ENCODE measurements around the gene KIAA0586.

GRCh38 chr14:58455593-58456265 lies 28.2 kb downstream of the KIAA0586 start:
- TF ChIP-seq POLR2A (IDR thresholded peaks at IDR 0.05; ENCODE audit: borderline replicate concordance, extremely low read depth, insufficient read depth, insufficient read length) (no peak), SRF (IDR thresholded peaks at IDR 0.05; ENCODE audit: low read depth) (no peak), EZH2 (IDR thresholded peaks at IDR 0.05) (no peak), POLR2AphosphoS5 (IDR thresholded peaks at IDR 0.05; ENCODE audit: low read depth, low read length) (no peak)
- TF ChIP-seq, protein P1, sequence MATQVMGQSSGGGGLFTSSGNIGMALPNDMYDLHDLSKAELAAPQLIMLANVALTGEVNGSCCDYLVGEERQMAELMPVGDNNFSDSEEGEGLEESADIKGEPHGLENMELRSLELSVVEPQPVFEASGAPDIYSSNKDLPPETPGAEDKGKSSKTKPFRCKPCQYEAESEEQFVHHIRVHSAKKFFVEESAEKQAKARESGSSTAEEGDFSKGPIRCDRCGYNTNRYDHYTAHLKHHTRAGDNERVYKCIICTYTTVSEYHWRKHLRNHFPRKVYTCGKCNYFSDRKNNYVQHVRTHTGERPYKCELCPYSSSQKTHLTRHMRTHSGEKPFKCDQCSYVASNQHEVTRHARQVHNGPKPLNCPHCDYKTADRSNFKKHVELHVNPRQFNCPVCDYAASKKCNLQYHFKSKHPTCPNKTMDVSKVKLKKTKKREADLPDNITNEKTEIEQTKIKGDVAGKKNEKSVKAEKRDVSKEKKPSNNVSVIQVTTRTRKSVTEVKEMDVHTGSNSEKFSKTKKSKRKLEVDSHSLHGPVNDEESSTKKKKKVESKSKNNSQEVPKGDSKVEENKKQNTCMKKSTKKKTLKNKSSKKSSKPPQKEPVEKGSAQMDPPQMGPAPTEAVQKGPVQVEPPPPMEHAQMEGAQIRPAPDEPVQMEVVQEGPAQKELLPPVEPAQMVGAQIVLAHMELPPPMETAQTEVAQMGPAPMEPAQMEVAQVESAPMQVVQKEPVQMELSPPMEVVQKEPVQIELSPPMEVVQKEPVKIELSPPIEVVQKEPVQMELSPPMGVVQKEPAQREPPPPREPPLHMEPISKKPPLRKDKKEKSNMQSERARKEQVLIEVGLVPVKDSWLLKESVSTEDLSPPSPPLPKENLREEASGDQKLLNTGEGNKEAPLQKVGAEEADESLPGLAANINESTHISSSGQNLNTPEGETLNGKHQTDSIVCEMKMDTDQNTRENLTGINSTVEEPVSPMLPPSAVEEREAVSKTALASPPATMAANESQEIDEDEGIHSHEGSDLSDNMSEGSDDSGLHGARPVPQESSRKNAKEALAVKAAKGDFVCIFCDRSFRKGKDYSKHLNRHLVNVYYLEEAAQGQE (IDR thresholded peaks at IDR 0.05; ENCODE audit: low read depth) = no peak

Measured in HCT116 (cell line).